Astrocyte of the hippocampus (primary cell): ENCODE data around the gene GAK.
"Not testable (repeated sequence)": the region's sequence is repeated elsewhere in the genome, so short reads cannot be mapped to it uniquely, and the experiment has no call there.

Experiments used
- DNase-seq: peaks from one replicate; pipeline ENCODE4 v3.0.0; 2011; ENCODE audit warnings: low read depth, low spot score

The GAK gene

GRCh38 chr4:931960-932712, at the start of gene GAK, which contains the start of gene TMEM175:
TSS of gene GAK (minus strand) at chr4:932316. CDS start at chr4:932187, 129 bp downstream.
TSS of gene TMEM175 (plus strand) at chr4:932460. CDS start at chr4:947740, 15,280 bp downstream.
- DNase-seq: peak; percentile 99

GRCh38 chr4:978957-979701, 47.0 kb upstream of the GAK start:
- DNase-seq: no peak

GRCh38 chr4:976016-976415, 43.9 kb upstream of the GAK start:
- DNase-seq: not testable (repeated sequence)

DNA sequence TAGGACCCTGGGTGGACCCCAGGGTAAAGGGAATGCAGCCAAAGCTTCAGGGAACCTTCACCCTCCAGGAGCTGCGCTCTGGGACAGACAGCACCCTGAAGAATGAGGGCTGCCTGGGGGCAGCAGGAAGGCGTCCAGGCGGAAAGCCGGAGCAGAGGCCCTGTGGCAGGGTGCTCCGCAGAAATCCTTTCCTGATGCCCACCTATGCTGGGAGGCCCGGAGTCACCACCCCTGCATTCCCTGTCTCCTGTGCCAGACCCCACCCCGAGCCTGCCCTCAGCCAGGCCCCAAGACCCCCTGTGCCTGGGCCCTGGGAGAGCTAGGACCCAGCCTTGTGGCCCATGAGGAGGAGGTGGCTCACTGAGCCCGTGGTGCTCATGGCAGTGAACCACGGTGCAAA, 42.6 kb upstream of the GAK start:
- DNase-seq: no peak

DNA sequence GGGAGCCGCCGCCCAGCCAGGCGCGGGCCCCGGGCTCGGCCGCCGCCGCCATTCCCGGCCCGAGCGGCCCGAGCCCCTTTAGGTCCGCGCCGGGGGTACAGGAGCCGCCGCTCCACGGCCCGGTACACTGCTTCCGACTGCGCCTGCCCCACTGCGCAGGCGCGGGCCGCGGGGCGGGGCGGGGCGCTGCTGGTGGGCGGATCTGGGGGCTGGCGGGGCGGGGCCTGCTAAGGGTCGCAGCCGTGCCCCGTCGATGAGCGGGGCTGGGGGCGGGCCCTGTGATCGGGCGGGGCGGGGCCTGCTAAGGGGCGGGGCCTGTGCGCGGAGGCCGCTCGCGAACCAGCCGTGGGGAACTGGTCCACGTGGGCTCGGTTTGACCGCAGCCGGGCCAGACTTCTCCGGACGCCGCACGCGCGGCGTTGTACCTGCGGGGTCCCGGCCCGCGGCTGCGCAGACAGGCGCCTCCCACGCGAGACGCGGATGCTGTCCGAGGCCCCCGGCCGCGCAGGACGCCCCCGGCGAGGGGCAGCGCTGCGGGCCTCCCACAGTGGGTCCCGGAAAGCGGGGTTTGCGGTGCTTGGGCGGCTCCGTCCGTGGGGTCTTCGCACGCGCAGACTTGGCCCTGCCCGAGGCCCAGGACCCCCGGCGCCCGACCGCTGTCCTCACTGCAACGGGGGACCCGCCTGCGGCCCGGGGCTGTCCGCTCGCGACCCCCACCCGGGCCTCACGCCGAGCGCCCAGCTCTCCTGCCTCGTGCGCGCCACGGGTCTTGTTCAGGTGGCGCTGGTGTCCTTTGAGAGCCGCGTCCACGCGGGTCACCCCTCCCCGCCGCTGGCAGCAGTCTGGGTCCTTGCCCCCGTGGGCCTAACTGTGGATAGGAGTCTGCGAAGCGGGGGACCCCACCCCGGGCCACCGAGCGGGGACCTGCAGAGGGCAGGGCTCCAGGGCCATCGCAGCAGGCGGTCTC, 41.6 kb upstream of the GAK start, which contains the start of gene DGKQ:
DGKQ (minus strand) TSS at position 139 of the 967 bp plus-strand sequence; CDS start at position 52, 87 bp downstream.
- DNase-seq: peak; percentile 94

DNA sequence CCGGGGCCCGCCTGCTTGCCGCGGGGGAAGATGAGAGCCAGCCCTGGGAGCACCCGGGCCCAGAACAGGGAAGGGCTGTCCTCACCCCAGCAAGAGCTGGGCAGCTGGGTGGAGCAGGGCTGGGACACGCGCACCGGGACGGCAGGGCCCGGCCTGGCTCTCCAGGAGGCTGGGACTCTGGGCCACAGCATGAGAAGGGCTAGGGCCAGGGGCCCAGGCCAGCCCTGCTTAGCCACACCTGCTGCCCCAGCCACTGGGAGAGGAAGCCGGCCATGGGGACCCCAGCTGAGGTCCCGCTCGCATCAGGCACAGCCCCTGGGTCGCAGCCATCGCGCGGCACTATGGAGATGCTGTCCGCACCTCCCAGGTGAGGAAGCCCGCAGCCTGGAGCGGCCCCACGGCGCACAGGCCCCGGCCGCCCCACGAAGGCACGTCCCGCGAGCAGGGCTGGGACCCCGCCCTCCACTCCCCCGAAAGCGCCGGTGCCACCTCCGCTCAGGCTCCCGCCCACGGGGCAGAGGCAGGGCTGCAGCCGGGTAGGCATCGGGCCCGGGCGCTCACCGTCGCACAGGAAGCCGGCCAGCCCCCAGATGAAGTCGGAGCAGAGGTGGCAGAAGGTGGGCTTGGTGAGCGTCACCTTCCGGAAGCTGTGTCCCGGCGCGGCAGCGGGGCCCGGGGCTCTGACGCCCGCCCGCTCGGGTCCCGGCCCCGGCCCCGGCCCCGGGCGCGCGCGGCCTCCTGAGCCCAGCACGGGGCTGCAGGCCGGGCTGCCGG, 40.7 kb upstream of the GAK start:
- DNase-seq: peak; percentile 56

DNA sequence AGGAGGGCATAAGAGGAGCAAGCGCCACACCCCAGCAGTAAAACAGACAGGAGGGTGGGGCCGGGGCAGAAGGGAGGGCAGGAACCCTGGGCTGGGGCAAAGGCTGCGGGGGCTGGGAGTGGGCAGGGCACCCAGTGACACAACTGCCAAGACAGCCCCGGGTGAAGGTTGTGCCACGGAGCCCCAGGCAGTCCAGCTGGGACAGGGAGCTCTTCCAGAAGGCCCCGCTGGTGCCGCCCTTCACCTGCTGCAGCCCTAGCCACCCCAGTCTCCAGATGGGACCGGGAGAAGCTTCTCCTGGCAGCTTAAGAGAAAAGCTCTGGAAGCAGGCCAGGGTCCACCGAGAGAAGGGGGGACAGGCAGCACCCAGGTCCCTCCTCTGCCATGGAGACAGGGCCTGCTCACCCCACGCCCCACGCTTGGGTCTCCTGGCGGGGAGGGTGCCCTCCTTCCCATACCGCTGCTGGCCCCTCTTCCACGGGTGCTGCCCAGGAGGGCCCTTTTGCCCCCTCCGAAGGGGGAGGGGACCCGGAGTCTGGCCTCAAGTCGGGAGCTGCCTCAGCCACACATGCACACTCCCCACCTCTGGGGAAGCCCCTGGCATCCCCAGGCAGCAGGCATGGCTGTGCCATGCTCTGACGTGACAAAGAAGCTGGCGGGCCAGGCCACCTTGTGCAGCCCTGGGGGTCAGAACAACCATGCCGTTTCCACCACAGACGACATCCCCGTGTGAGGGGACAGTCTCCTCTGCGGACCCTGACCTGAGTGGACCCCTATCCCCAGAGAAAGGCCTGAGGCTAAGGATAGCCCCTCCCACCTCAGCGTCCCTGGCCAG, 39.8 kb upstream of the GAK start:
- DNase-seq: no peak

DNA sequence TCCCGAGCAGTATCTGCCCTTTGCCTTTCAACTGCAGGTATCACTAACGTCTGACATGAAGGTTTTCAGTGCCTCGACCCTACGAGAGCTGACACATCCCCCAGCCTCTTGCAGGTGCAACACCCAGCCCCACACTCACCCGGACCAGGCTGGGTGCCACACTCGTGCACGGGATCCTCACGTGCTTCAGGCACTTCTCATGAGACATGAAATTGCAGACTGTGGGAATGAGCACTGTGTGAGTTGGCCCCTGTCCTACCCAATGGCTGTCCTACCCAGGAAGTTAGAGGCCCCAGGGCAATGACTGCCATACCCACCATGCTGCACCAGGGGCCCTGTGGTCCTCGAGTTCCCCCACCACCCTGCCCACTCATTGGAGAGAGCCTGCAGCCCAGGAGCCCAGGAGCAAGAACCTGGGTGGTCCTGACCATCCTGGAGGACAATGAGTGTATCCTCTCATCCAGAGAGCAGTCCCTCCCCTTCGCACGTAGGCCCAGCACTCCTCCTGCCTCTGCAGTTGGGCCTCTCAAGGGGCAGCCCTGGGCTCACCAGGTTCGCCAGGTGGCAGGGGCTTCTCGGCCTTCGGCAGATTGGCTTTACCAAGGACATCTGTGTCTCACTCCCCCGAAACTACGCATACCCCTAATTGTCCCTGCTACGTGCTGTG, 38.9 kb upstream of the GAK start:
- DNase-seq: no peak

- DNase-seq: no peak
Observed at GRCh38 chr4:970046-970745, 38.1 kb upstream of the GAK start.

GRCh38 chr4:968621-969394, 36.7 kb upstream of the GAK start:
- DNase-seq: no peak

DNA sequence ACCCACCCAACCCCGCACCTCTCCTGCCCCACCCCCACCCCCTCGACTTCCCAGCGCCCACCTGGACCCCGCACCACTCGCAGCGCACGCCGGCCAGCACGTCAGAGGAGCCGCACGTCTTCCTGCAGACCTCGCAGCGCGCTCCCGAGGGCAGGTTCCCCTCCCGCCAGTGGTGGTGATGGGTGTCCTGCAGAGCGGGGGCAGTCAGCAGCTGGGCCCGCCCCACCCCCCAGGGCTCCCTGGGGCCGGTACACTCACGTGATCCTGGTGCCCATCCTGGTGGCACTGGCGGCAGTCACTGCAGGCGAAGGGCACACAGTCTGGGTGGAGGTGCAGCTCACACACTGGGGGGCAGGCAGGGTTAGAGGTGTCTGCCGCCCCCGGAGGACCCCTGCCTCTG, 36.1 kb upstream of the GAK start:
- no peak for DNase-seq

DNA sequence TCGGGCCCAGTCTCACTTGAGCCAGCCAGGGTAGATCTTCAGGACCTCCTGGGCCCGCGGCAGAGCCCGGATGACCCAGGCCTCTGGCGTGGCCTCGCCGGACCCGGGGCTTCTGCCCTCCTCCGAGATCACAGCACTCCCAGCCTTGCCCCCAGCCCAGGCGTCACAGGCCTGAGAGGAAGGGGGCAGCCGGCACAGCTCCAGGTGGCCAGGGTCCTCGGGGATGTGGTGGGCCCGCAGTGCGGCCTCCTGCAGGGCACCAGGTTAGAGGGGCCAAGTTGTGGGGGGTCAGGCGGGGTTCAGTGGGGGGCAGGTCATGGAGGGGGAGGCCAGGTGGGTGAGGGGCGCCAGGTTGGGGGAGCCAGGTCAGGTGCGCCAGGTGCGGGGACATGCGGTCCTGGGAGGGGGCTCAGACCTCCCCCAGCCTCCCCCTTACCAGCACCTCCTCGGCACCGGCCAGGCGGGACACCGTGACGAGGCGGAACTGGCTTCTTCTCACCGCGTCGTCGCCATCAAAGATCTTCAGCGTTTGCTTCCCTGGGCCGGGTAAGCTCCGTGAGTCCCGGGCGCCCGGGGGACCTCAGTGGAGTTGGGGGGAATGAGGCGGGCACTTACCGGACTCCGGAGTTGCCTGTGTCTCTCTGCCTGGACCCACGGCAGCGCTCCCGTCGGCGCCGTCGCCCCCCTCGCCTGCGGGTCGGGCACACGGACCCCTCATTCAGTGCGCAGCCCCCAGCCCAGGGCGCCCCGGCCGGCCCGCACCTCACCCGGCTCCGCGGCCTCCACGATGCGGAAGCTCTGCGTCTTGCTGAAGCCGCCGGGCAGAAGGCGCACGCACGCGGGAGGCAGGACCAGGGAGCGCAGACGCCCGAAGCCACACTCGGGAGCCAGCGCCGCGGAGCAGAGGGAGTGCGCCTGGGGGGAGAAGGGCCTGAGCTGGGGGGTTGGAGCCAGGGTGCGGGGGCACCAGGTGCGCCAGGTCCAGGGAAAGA, 35.3 kb upstream of the GAK start:
- peak; percentile 58 for DNase-seq

DNA sequence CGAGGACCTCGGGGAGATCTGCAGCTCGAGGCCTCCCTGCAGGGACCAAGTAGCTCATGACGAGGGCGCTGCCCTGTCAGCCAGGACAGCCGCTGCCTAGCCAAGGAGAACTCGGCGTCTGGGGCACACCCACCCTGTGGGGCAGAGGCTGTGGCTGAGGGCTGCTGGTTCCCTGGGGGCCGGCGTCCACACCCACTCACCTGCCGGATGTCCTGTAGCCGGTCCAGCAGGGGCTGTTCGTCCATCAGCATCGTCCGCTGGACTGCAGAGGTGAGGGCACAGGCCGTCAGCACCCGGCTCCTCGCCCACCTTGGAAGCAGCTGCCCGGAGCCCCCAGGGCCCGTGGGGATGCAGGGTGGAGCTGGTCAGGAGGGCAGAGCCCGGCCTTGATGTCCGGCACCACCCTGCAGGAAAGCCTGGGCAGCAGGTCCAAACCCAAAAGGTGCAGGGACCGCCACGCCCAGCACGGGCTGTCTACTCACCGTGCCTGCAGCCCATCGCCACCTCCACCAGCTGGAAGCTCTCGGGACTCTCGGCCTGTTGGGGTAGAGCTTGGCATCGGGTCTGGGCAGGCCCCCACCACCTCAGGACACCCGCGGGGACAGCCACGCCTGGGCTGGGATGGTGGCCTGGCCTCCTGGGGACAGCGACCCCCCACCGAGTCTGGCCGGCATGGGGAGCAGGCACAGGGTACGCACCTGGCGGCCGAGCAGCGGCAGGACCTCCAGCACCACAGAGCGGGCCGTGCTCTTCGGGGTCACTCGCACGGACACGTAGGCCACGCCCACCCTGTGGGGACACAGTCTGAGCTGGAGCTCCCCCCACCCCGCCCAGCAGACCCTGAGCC, 34.4 kb upstream of the GAK start:
- no peak for DNase-seq

- no peak for DNase-seq
Observed at GRCh38 chr4:965766-966134, 33.6 kb upstream of the GAK start.

GRCh38 chr4:965048-965765, 33.1 kb upstream of the GAK start:
- DNase-seq: no peak
